HepG2 (cell line): ENCODE results near the gene TCEAL9. TPM values are rescaled to one million over a fixed set of nuclear protein-coding genes. Genes with fewer than 3 reads are reported as not detected.

Experiments
- ATAC-seq: fragments of 200-7000 bp; cut with Tn5 transposase; 3 replicates; pipeline ENCODE4 v1.9.1; 2020; ENCODE audit warnings: mild to moderate bottlenecking, moderate library complexity
- BruUV-seq: library from RNA; stranded (reverse); fragments of 400-500 nt; replicated peaks from 2 replicates; lab custom pipeline; 2021; lab: Mats Ljungman, UMichigan
- CTCF ChIA-PET: fragments of 300-600 bp; formaldehyde crosslinking; extraction: SDS; loops from one replicate; lab custom pipeline; 2021; ENCODE audit warnings: low total read pairs, inconsistent platforms, low intra/inter-chr PET ratio; lab: Yijun Ruan, JAX
- POLR2A ChIA-PET: fragments of 350-600 bp; sonication (Branson Sonifier 250); formaldehyde crosslinking; loops from one replicate; lab custom pipeline; 2020; ENCODE audit warnings: antibody characterized with exemption, inconsistent platforms; lab: Yijun Ruan, JAX
- DNase-seq: peaks from one replicate; pipeline ENCODE4 v3.0.0-alpha.2; 2015; ENCODE audit warnings: low spot score
- FAIRE-seq: peaks from 3 replicates; lab custom pipeline; 2011; peaks lifted over from hg19 to GRCh38; lab: Jason Lieb, UNC
- H2AFZ ChIP-seq: one replicate; pipeline ENCODE4 v1.6.1; 2011; ENCODE audit warnings: low read length, inconsistent platforms
- H3K27ac ChIP-seq: fragments of 300-600 bp; 3 replicates; pipeline ENCODE4 v1.8.0; 2011; ENCODE audit warnings: mixed run types, mild to moderate bottlenecking, mixed read lengths, low read length, inconsistent platforms; ENCODE audit not compliant: insufficient read depth; ENCODE audit errors: extremely low read length
- H3K27me3 ChIP-seq, 2 experiments: fragments of 200-600 bp in 1 of 2; 2 replicates in 1 of 2; 3 replicates in 1 of 2; pipeline versions ENCODE4 v1.6.0 to v1.8.0; 2011; ENCODE audit warnings: low read length in 2 of 2, mild to moderate bottlenecking in 2 of 2, moderate library complexity in 2 of 2, inconsistent platforms in 1 of 2; ENCODE audit not compliant: insufficient read depth in 2 of 2, control insufficient read depth in 1 of 2
- H3K36me3 ChIP-seq, 2 experiments: fragments of 200-600 bp in 1 of 2; replicated peaks in 1 of 2; 2 replicates in 1 of 2; 3 replicates in 1 of 2; pipeline versions ENCODE4 v1.5.1 to v1.8.0; 2011; ENCODE audit warnings: low read length in 2 of 2, inconsistent platforms in 1 of 2; ENCODE audit not compliant: insufficient read depth in 2 of 2, control insufficient read depth in 1 of 2
- H3K4me1 ChIP-seq: 2 replicates; pipeline ENCODE4 v1.5.1; 2012; ENCODE audit warnings: low read length, inconsistent platforms; ENCODE audit not compliant: insufficient read depth
- H3K4me2 ChIP-seq: 2 replicates; pipeline ENCODE4 v1.6.0; 2011; ENCODE audit warnings: low read depth, low read length, inconsistent platforms
- H3K4me3 ChIP-seq, 3 experiments: fragments of 200-600 bp in 1 of 3; sonication (generic), shearing (Covaris generic) in 1 of 3; replicated peaks in 1 of 3; 2 replicates each; pipeline ENCODE4 v1.5.1; 2011 to 2016; ENCODE audit warnings: low read length in 3 of 3, inconsistent platforms in 2 of 3, low read depth in 2 of 3, mild to moderate bottlenecking in 2 of 3, control low read depth in 1 of 3, mixed read lengths in 1 of 3; ENCODE audit not compliant: insufficient read depth in 1 of 3
- H3K79me2 ChIP-seq: one replicate; pipeline ENCODE4 v1.6.1; 2011; ENCODE audit warnings: low read length, inconsistent platforms; ENCODE audit not compliant: insufficient read depth
- H3K9ac ChIP-seq: 2 replicates; pipeline ENCODE4 v1.6.0; 2011; ENCODE audit warnings: mild to moderate bottlenecking, low read depth, low read length, inconsistent platforms; ENCODE audit not compliant: insufficient read depth
- H3K9me3 ChIP-seq: 2 replicates; pipeline ENCODE4 v1.5.1; 2012; ENCODE audit warnings: mild to moderate bottlenecking, low read length
- H4K20me1 ChIP-seq: 2 replicates; pipeline ENCODE4 v1.6.0; 2011; ENCODE audit warnings: inconsistent platforms, mild to moderate bottlenecking, low read length, moderate library complexity; ENCODE audit not compliant: insufficient read depth
- MIER3 ChIP-seq: IDR thresholded peaks from 2 replicates; pipeline ENCODE4 v1.6.1; 2016; ENCODE audit warnings: missing compliant biosample characterization, borderline replicate concordance
- WGBS: methylation state at CpG from one replicate; pipeline ENCODE4 v1.1.6; 2017; ENCODE audit warnings: low lambda C conversion rate; 5-methylcytosine and 5-hydroxymethylcytosine counted together
- in situ Hi-C: cut with HindIII; loops from 2 replicates; pipeline ENCODE4 v1.10.0; 2017; ENCODE audit warnings: low pct_unique_long_range_greater_than_20kb; ENCODE audit not compliant: extremely low pct_ligation_motif_present
- intact Hi-C: fragments of 100-400 bp; cut with micrococcal nuclease; formaldehyde crosslinking; loops from one replicate; pipeline ENCODE4 v1.10.0; 2022; ENCODE audit not compliant: unreplicated experiment
- polyA plus RNA-seq, 8 experiments: library from polyadenylated mRNA; depleted of rRNA in 3 of 8; stranded (reverse) in 7 of 8; unstranded in 1 of 8; fragments of >200 nt; fragmentation: Illumina TruSeq in 4 of 8; extraction: Trizol in 4 of 8; gene quantifications; 2 replicates each; pipeline versions ENCODE4 v1.2.1 to v1.2.3, GENCODE V29; 2011 to 2016; ENCODE audit warnings: low read depth in 4 of 8, missing spikeins in 1 of 8, mixed read lengths in 1 of 8; ENCODE audit not compliant: insufficient read depth in 1 of 8
- total RNA-seq, 5 experiments: library from RNA; depleted of rRNA; stranded (reverse); fragments of >200 nt; fragmentation: Illumina TruSeq; extraction: Trizol; gene quantifications; 2 replicates each; pipeline ENCODE4 v1.2.3, GENCODE V29; 2016; ENCODE audit warnings: low read depth in 1 of 5
- TF ChIP-seq, protein P1 (sequence below), 2 experiments: sonication (generic) in 1 of 2; formaldehyde crosslinking in 1 of 2; IDR thresholded peaks; 2 replicates each; pipeline versions ENCODE4 v1.5.1 to v1.6.1; 2011 to 2020; ENCODE audit warnings: borderline replicate concordance in 1 of 2, low read depth in 1 of 2, low read length in 1 of 2, mild to moderate bottlenecking in 1 of 2, missing genetic modification reagents in 1 of 2, moderate library complexity in 1 of 2
- TF ChIP-seq, protein P2 (sequence below): sonication (generic); formaldehyde crosslinking; IDR thresholded peaks from 2 replicates; pipeline ENCODE4 v1.8.1; 2023; ENCODE audit warnings: mild to moderate bottlenecking, missing genetic modification reagents, borderline replicate concordance

The TCEAL9 gene
- total and polyA plus RNA-seq, 2 of the 13 experiments (the other 11 are each of a cell fraction or from before 2014, with no cell fraction given) = 15.8 to 45.8 TPM

DNA sequence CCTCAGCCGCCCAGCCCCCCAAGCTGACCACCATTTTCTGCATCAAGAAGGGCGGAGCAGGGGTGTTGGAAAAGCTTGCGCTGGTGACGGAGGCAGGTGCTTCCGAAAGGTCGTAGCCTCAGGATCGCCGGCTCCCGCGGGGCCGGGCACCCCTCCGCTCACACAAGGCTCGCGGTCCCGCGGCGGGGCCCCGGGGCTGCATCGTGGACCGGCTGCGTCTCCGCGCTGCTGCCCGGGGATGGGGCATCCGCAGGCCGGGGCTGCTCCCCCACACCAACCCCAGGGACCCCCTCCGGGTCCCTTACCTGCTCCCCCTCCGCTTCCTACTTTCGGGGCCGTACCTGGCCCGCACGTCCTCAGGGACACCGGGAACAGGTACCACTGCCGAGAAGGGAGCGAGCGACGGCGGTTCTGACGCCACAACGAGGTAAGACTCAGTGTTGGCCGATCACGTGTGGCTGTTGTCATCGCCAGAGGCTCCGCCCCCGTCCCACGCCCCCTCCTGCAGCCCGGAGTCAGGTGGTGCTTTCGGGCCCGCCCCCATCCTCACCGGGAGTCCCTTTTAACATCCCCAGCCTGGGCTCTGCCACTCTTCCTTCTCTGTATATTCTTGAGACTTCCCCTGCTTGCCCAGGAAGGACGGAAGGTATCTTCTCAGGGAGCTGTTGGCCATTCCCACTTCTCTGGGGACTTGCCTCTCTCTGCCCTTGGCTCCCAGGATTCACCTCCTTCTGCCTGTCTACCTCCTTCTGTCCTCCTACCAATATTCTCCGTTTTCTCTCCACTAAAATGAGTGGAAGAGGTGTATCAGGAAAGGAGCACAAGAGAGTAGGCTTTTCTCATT, 45.5 kb upstream of the TCEAL9 start, which contains the start of gene BEX2:
BEX2 (minus strand) TSS at position 436 of the 844 bp plus-strand sequence. CDS start 1,014 bp downstream, outside the sequence.
- no peak within 1 kb of the TSS for H2AFZ ChIP-seq
- intact Hi-C loops = no loop called here
- TF ChIP-seq MIER3 (CRISPR knock-in tag) = no peak
- TF ChIP-seq, protein P1, sequence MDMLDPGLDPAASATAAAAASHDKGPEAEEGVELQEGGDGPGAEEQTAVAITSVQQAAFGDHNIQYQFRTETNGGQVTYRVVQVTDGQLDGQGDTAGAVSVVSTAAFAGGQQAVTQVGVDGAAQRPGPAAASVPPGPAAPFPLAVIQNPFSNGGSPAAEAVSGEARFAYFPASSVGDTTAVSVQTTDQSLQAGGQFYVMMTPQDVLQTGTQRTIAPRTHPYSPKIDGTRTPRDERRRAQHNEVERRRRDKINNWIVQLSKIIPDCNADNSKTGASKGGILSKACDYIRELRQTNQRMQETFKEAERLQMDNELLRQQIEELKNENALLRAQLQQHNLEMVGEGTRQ (IDR thresholded peaks at IDR 0.05; ENCODE audit: low read depth, low read length) = peak; percentile 49; the same call in 1 of the 2 replicates
- TF ChIP-seq, protein P1 (CRISPR knock-in tag; IDR thresholded peaks at IDR 0.05; ENCODE audit: borderline replicate concordance) = peak; percentile 54; the same call in 1 of the 2 replicates
- H4K20me1 ChIP-seq = no peaks in the 10 kb centered on the region
- H3K36me3 ChIP-seq = no peaks in the 10 kb centered on the region
- BruUV-seq = no TSS peak
- peak within 1 kb of the TSS in 2 of 3 experiments; percentile 27 to 43; a peak in 3 of 6 replicates for H3K4me3 ChIP-seq
- in situ Hi-C loops = no loop called here
- no peaks in the 10 kb centered on the region for H3K9me3 ChIP-seq
- no peak within 1 kb of the TSS for H3K9ac ChIP-seq
- WGBS = 3% methylated on average over 10 of the region's 52 CpGs
- no peaks in the 10 kb centered on the region for H3K27me3 ChIP-seq
- no peak within 1 kb of the TSS for H3K27ac ChIP-seq
- POLR2A ChIA-PET = no interaction called here
- FAIRE-seq (no peak), ATAC-seq (peak; percentile 61), DNase-seq (no peak)
- CTCF ChIA-PET = no interaction called here
- H3K4me1 ChIP-seq = no peaks in the 10 kb centered on the region
- H3K4me2 ChIP-seq = peak within 1 kb of the TSS; percentile 61
- H3K79me2 ChIP-seq = no peaks in the 10 kb centered on the region

DNA sequence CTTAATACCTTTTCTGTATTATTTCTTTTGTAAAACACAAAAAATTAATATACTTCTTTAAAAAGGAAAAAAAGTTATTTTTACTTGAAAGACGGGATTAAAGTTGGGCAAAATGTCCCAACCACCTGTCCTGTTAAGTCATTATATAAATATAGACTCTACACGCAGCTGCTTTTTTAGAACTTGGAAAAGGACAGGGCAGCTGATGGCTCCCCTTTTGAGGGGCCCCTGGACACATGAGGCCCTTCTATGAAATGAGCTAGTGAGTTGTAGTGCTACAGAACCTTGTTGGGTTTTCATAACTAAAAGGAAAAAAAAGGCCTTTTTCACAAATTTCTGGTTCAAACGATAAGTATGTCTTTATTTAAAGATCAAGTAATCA, 44.9 kb upstream of the TCEAL9 start:
- no TSS peak for BruUV-seq
- H2AFZ ChIP-seq = no peak overlapping the region

More for the DNA sequence above, 44.9 kb upstream of the TCEAL9 start:
- TF ChIP-seq, protein P2, sequence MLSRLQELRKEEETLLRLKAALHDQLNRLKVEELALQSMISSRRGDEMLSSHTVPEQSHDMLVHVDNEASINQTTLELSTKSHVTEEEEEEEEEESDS (CRISPR knock-in tag) = no peak
- 1% methylated on average over 3 of the region's 3 CpGs for WGBS
- H3K27me3 ChIP-seq = no peaks in the 10 kb centered on the region
- no peaks in the 10 kb centered on the region for H3K9me3 ChIP-seq
- H3K4me2 ChIP-seq = no peak overlapping the region
- no peaks in the 10 kb centered on the region for H3K4me1 ChIP-seq
- in situ Hi-C loops = no loop called here
- H3K27ac ChIP-seq = no peak overlapping the region
- H3K9ac ChIP-seq = no peak overlapping the region
- H3K36me3 ChIP-seq = no peaks in the 10 kb centered on the region
- ChIA-PET POLR2A (no interaction called here), CTCF (no interaction called here)
- FAIRE-seq (no peak), DNase-seq (no peak), ATAC-seq (no peak)
- intact Hi-C loops = no loop called here
- H3K79me2 ChIP-seq = no peaks in the 10 kb centered on the region
- H3K4me3 ChIP-seq = no peak overlapping the region
- no peaks in the 10 kb centered on the region for H4K20me1 ChIP-seq
